ENCODE measurements around the gene NUB1. TPM values are rescaled to one million over a fixed set of nuclear protein-coding genes. Genes with fewer than 3 reads are reported as not detected.
A peak's percentile ranks its signal among the peaks of the same experiment; 100 is the strongest.

NUB1 gene
- total RNA-seq, 1 donor from 2014 or later: 31.3 TPM

- intact Hi-C loops (cut with DNase I): no loop called here
- no peak for DNase-seq (ENCODE audit: missing footprints)
- ATAC-seq: no peak
Measured at GRCh38 chr7:151340794-151341356, 737 bp upstream of the NUB1 start.

- intact Hi-C loops (cut with DNase I): no loop called here
- DNase-seq (ENCODE audit: missing footprints) (no peak), ATAC-seq (no peak)
Measured at GRCh38 chr7:151342102-151342646, 562 bp downstream of the NUB1 start.

GRCh38 chr7:151342811-151343210, 1.2 kb downstream of the NUB1 start:
- DNase-seq (ENCODE audit: missing footprints) (no peak), ATAC-seq (no peak)
- intact Hi-C loops (cut with DNase I): no loop called here

GRCh38 chr7:151343516-151343915, 1.9 kb downstream of the NUB1 start:
- DNase-seq (ENCODE audit: missing footprints) (no peak), ATAC-seq (no peak)
- intact Hi-C loops (cut with DNase I): no loop called here

- no peak for DNase-seq (ENCODE audit: missing footprints)
- ATAC-seq: no peak
- intact Hi-C loops (cut with DNase I): no loop called here
Measured at GRCh38 chr7:151345576-151346469, 4.2 kb downstream of the NUB1 start.

GRCh38 chr7:151346470-151346769, 4.8 kb downstream of the NUB1 start:
- ATAC-seq: no peak
- DNase-seq (ENCODE audit: missing footprints): no peak
- intact Hi-C loops (cut with DNase I): no loop called here

- DNase-seq (ENCODE audit: missing footprints): no peak
- ATAC-seq: no peak
Measured at GRCh38 chr7:151347200-151347599, 5.6 kb downstream of the NUB1 start.

GRCh38 chr7:151348970-151349369, 7.4 kb downstream of the NUB1 start:
- ATAC-seq: no peak

More at GRCh38 chr7:151347200-151347599, 5.6 kb downstream of the NUB1 start:
- intact Hi-C loops (cut with DNase I): no loop called here

GRCh38 chr7:151349507-151349853, 7.9 kb downstream of the NUB1 start:
- ATAC-seq: no peak
- intact Hi-C loops (cut with DNase I): no loop called here
- no peak for DNase-seq (ENCODE audit: missing footprints)

More at GRCh38 chr7:151348970-151349369, 7.4 kb downstream of the NUB1 start:
- no peak for DNase-seq (ENCODE audit: missing footprints)
- intact Hi-C loops (cut with DNase I): no loop called here

GRCh38 chr7:151351027-151351426, 9.4 kb downstream of the NUB1 start:
- DNase-seq (ENCODE audit: missing footprints) (no peak), ATAC-seq (peak; percentile 39)
- intact Hi-C loops (cut with DNase I): no loop called here

GRCh38 chr7:151351967-151352366, 10.4 kb downstream of the NUB1 start:
- DNase-seq (ENCODE audit: missing footprints) (no peak), ATAC-seq (no peak)
- intact Hi-C loops (cut with DNase I): no loop called here

GRCh38 chr7:151352512-151352911, 10.9 kb downstream of the NUB1 start:
- intact Hi-C loops (cut with DNase I): no loop called here
- ATAC-seq: no peak
- no peak for DNase-seq (ENCODE audit: missing footprints)

- no peak for ATAC-seq
Measured at GRCh38 chr7:151361193-151361959, 19.8 kb downstream of the NUB1 start.

GRCh38 chr7:151363182-151363581, 21.6 kb downstream of the NUB1 start:
- ATAC-seq: no peak
- DNase-seq (ENCODE audit: missing footprints): no peak
- intact Hi-C loops (cut with DNase I): no loop called here

More at GRCh38 chr7:151361193-151361959, 19.8 kb downstream of the NUB1 start:
- intact Hi-C loops (cut with DNase I): no loop called here
- no peak for DNase-seq (ENCODE audit: missing footprints)

- ATAC-seq: no peak
- intact Hi-C loops (cut with DNase I): no loop called here
- peak; percentile 33 for DNase-seq (ENCODE audit: missing footprints)
Measured at GRCh38 chr7:151366166-151366879, 24.7 kb downstream of the NUB1 start.

GRCh38 chr7:151366880-151367222, 25.2 kb downstream of the NUB1 start:
- DNase-seq (ENCODE audit: missing footprints): no peak
- intact Hi-C loops (cut with DNase I): no loop called here
- peak; percentile 75 for ATAC-seq

- intact Hi-C loops (cut with DNase I): no loop called here
- no peak for ATAC-seq
Measured at GRCh38 chr7:151367284-151367683, 25.7 kb downstream of the NUB1 start.

GRCh38 chr7:151368136-151368571, 26.5 kb downstream of the NUB1 start:
- peak; percentile 88 for DNase-seq (ENCODE audit: missing footprints)
- peak; percentile 95 for ATAC-seq
- intact Hi-C loops (cut with DNase I): loop anchor here (1.0 kb wide), 2 partner anchors 80 to 391 kb away; no protein-coding TSS in a partner anchor

More at GRCh38 chr7:151367284-151367683, 25.7 kb downstream of the NUB1 start:
- DNase-seq (ENCODE audit: missing footprints): no peak

- intact Hi-C loops (cut with DNase I): no loop called here
- no peak for ATAC-seq
- no peak for DNase-seq (ENCODE audit: missing footprints)
Measured at GRCh38 chr7:151371266-151371665, 29.7 kb downstream of the NUB1 start.

Measured in Right ventricle myocardium inferior (tissue), 1 donor.